Breast epithelium (tissue), 4 donors: ENCODE measurements around the gene PDE1C. TPM values are rescaled to one million over a fixed set of nuclear protein-coding genes. Genes with fewer than 3 reads are reported as not detected.

Experiments
- DNase-seq, 2 donors: peaks; one replicate each; pipeline ENCODE4 v3.0.0-alpha.2; 2019; ENCODE audit warnings: low spot score in 2 of 2
- H3K27ac ChIP-seq, 2 donors: fragments of 200-600 bp; sonication (generic) in 1 of 2; one replicate each; pipeline ENCODE4 v1.5.1; 2016 to 2019; ENCODE audit warnings: mild to moderate bottlenecking in 1 of 2
- H3K27me3 ChIP-seq, 2 donors: fragments of 200-600 bp; sonication (generic) in 1 of 2; one replicate each; pipeline versions ENCODE4 v1.5.1 to v1.6.0; 2017 to 2019; ENCODE audit warnings: control low read depth in 1 of 2, mild to moderate bottlenecking in 1 of 2
- H3K36me3 ChIP-seq: fragments of 200-600 bp; one replicate; pipeline ENCODE4 v1.5.1; 2019
- H3K4me1 ChIP-seq, 2 donors: fragments of 200-600 bp; sonication (generic); one replicate each; pipeline ENCODE4 v1.5.1; 2016 to 2019; ENCODE audit warnings: control low read depth in 1 of 2
- H3K4me3 ChIP-seq, 3 donors: fragments of 200-600 bp; sonication (generic); 1 replicate in 2 of 3; 2 replicates in 1 of 3; pipeline ENCODE4 v1.5.1; 2016 to 2019; ENCODE audit warnings: mild to moderate bottlenecking in 3 of 3, moderate library complexity in 2 of 3
- H3K9me3 ChIP-seq, 2 donors: fragments of 200-600 bp; sonication (generic) in 1 of 2; one replicate each; pipeline ENCODE4 v1.5.1; 2016 to 2019; ENCODE audit warnings: control low read depth in 1 of 2
- CTCF ChIP-seq, 3 donors: fragments of 450-650 bp; IDR thresholded peaks; one replicate each; pipeline ENCODE4 v1.5.1; 2016 to 2017; ENCODE audit warnings: antibody characterized with exemption in 3 of 3, mild to moderate bottlenecking in 3 of 3, moderate library complexity in 3 of 3
- POLR2A ChIP-seq: fragments of 450-650 bp; IDR thresholded peaks from one replicate; pipeline ENCODE4 v1.6.1; 2016; ENCODE audit warnings: antibody characterized with exemption, mild to moderate bottlenecking, moderate library complexity
- POLR2AphosphoS5 ChIP-seq, 3 donors: sonication (generic); formaldehyde crosslinking; IDR thresholded peaks; one replicate each; pipeline ENCODE4 v1.6.1; 2017; ENCODE audit warnings: antibody characterized with exemption in 3 of 3
- intact Hi-C: fragments of 100-400 bp; cut with DNase I; formaldehyde crosslinking; loops from one replicate; pipeline ENCODE4 v1.15.1; 2023; ENCODE audit warnings: low total_unique reads
- total RNA-seq, 3 donors: library from RNA; depleted of rRNA; stranded (reverse); fragments of >200 nt; gene quantifications; one replicate each; pipeline ENCODE4 v1.1.0, GENCODE V29; 2016

PDE1C gene
- total RNA-seq, 3 donors from 2014 or later = 3.2 to 30.1 (median 18.7) TPM

- H3K36me3 ChIP-seq = no peaks in the 10 kb centered on the region
- no peaks in the 10 kb centered on the region for H3K4me1 ChIP-seq
Observed at GRCh38 chr7:31751726-31752125, 318.5 kb downstream of the PDE1C start.

GRCh38 chr7:31748084-31748483 is 322.1 kb downstream of the PDE1C start:
- TF ChIP-seq POLR2AphosphoS5 (IDR thresholded peaks at IDR 0.05) = no peak
- TF ChIP-seq POLR2A = no peak
- TF ChIP-seq CTCF (IDR thresholded peaks at IDR 0.05) = no peak
- intact Hi-C loops = loop anchor here (10.0 kb wide), 1 partner anchor 457 kb away; no protein-coding TSS in a partner anchor
- Histone ChIP-seq H3K9me3 (no peaks in the 10 kb centered on the region), H3K27me3 (no peaks in the 10 kb centered on the region), H3K4me3 (no peak overlapping the region), H3K27ac (no peak overlapping the region), H3K4me1 (no peaks in the 10 kb centered on the region), H3K36me3 (no peaks in the 10 kb centered on the region)
- no peak for DNase-seq

More at GRCh38 chr7:31751726-31752125, 318.5 kb downstream of the PDE1C start:
- Histone ChIP-seq H3K4me3 (no peak overlapping the region), H3K27me3 (no peaks in the 10 kb centered on the region), H3K27ac (no peak overlapping the region), H3K9me3 (no peaks in the 10 kb centered on the region)
- intact Hi-C loops = no loop called here
- TF ChIP-seq POLR2AphosphoS5 (IDR thresholded peaks at IDR 0.05) (no peak), CTCF (IDR thresholded peaks at IDR 0.05) (no peak), POLR2A (no peak)
- no peak for DNase-seq

GRCh38 chr7:31747553-31747952 is 322.7 kb downstream of the PDE1C start:
- no peaks in the 10 kb centered on the region for H3K4me1 ChIP-seq
- H3K4me3 ChIP-seq = no peak overlapping the region
- no peak for DNase-seq
- H3K9me3 ChIP-seq = no peaks in the 10 kb centered on the region
- no peaks in the 10 kb centered on the region for H3K36me3 ChIP-seq
- TF ChIP-seq CTCF (IDR thresholded peaks at IDR 0.05) = no peak
- no peak for TF ChIP-seq POLR2A
- no peak for TF ChIP-seq POLR2AphosphoS5 (IDR thresholded peaks at IDR 0.05)
- no peak overlapping the region for H3K27ac ChIP-seq
- no peaks in the 10 kb centered on the region for H3K27me3 ChIP-seq
- intact Hi-C loops = loop anchor here (10.0 kb wide), 1 partner anchor 457 kb away; no protein-coding TSS in a partner anchor

GRCh38 chr7:31744294-31744874 is 325.8 kb downstream of the PDE1C start:
- TF ChIP-seq CTCF (IDR thresholded peaks at IDR 0.05) (peak; percentile 70 to 92 (median 82)), POLR2AphosphoS5 (IDR thresholded peaks at IDR 0.05) (no peak)
- H3K36me3 ChIP-seq = no peaks in the 10 kb centered on the region
- H3K27ac ChIP-seq = no peak overlapping the region
- peak; percentile 55 to 63 for DNase-seq
- no peaks in the 10 kb centered on the region for H3K9me3 ChIP-seq
- no peak overlapping the region for H3K4me3 ChIP-seq
- no peaks in the 10 kb centered on the region for H3K27me3 ChIP-seq
- intact Hi-C loops = loop anchor here (10.0 kb wide), 1 partner anchor 460 kb away; no protein-coding TSS in a partner anchor
- H3K4me1 ChIP-seq = no peaks in the 10 kb centered on the region

- H3K9me3 ChIP-seq = no peaks in the 10 kb centered on the region
- H3K36me3 ChIP-seq = no peaks in the 10 kb centered on the region
- intact Hi-C loops = loop anchor here (10.0 kb wide), 1 partner anchor 463 kb away; no protein-coding TSS in a partner anchor
- H3K4me1 ChIP-seq = no peaks in the 10 kb centered on the region
- H3K4me3 ChIP-seq = no peak overlapping the region
- no peaks in the 10 kb centered on the region for H3K27me3 ChIP-seq
- TF ChIP-seq POLR2A (no peak), CTCF (IDR thresholded peaks at IDR 0.05) (no peak), POLR2AphosphoS5 (IDR thresholded peaks at IDR 0.05) (no peak)
- DNase-seq = no peak
- no peak overlapping the region for H3K27ac ChIP-seq
Observed at GRCh38 chr7:31741852-31742251, 328.4 kb downstream of the PDE1C start.
